Left ventricle myocardium inferior (tissue), 1 donor: ENCODE data around the gene HYI. TPM values are rescaled to one million over a fixed set of nuclear protein-coding genes. Genes with fewer than 3 reads are reported as not detected.

Experiments
- DNase-seq: peaks from one replicate; pipeline ENCODE4 v3.0.0-alpha.2; 2020
- H3K27ac ChIP-seq: fragments of 200-600 bp; replicated peaks from 2 replicates; pipeline ENCODE4 v1.8.0; 2021
- H3K27me3 ChIP-seq: fragments of 200-600 bp; 2 replicates; pipeline ENCODE4 v1.8.0; 2021; ENCODE audit warnings: low read depth
- H3K36me3 ChIP-seq: fragments of 200-600 bp; 2 replicates; pipeline ENCODE4 v1.8.0; 2021
- H3K4me1 ChIP-seq: fragments of 200-600 bp; 2 replicates; pipeline ENCODE4 v1.8.0; 2021
- H3K4me3 ChIP-seq: fragments of 200-600 bp; 2 replicates; pipeline ENCODE4 v1.8.0; 2021; ENCODE audit warnings: mild to moderate bottlenecking, moderate library complexity
- H3K9me3 ChIP-seq: fragments of 200-600 bp; replicated peaks from 2 replicates; pipeline ENCODE4 v1.8.0; 2021
- intact Hi-C: fragments of 100-400 bp; cut with micrococcal nuclease; formaldehyde crosslinking; loops from one replicate; pipeline ENCODE4 v1.11.0; 2022
- total RNA-seq: library from RNA; stranded (reverse); fragmentation: NEBNext Ultra II Directional; extraction: Animal tissue kit (Norgen Biotek cat#: 25700); gene quantifications from one replicate; pipeline ENCODE4 v1.2.1, GENCODE V29; 2021
- TF ChIP-seq, protein P1 (sequence below): fragments of 200-600 bp; IDR thresholded peaks from 2 replicates; pipeline ENCODE4 v1.8.0; 2021; ENCODE audit warnings: antibody characterized with exemption, mild to moderate bottlenecking, borderline replicate concordance
- donor health status: DM: no; HTN: yes; CAD: no; lungs with severe emphysema.

Gene HYI
- total RNA-seq, 1 donor from 2014 or later = 22.8 TPM

DNA sequence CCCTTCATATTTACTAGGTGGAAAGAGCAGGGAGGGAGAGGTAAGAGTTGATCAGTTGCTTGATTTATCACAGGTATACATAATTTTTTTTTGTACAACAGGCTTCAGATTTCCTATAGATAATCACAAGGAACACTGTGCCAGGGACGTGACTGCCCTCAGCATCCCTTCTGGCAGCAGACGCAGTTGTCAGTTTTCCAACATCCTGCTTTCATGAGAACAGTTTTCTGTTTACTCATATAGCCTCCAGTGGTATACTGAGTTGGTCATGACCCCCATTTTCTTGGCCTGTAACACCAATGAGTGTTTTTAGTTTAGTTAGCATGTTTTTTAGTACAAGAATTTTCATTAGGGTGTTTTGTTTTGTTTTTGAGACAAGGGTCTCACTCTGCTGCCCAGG lies 39.1 kb upstream of the HYI start:
- no peaks in the 10 kb centered on the region for H3K4me1 ChIP-seq
- TF ChIP-seq, protein P1, sequence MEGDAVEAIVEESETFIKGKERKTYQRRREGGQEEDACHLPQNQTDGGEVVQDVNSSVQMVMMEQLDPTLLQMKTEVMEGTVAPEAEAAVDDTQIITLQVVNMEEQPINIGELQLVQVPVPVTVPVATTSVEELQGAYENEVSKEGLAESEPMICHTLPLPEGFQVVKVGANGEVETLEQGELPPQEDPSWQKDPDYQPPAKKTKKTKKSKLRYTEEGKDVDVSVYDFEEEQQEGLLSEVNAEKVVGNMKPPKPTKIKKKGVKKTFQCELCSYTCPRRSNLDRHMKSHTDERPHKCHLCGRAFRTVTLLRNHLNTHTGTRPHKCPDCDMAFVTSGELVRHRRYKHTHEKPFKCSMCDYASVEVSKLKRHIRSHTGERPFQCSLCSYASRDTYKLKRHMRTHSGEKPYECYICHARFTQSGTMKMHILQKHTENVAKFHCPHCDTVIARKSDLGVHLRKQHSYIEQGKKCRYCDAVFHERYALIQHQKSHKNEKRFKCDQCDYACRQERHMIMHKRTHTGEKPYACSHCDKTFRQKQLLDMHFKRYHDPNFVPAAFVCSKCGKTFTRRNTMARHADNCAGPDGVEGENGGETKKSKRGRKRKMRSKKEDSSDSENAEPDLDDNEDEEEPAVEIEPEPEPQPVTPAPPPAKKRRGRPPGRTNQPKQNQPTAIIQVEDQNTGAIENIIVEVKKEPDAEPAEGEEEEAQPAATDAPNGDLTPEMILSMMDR = no peak
- DNase-seq = no peak
- H3K27me3 ChIP-seq = no peaks in the 10 kb centered on the region
- no peaks in the 10 kb centered on the region for H3K36me3 ChIP-seq
- no peak overlapping the region for H3K27ac ChIP-seq
- intact Hi-C loops = no loop called here
- H3K4me3 ChIP-seq = no peak overlapping the region
- peaks cover 44% of the 10 kb centered on the region for H3K9me3 ChIP-seq

DNA sequence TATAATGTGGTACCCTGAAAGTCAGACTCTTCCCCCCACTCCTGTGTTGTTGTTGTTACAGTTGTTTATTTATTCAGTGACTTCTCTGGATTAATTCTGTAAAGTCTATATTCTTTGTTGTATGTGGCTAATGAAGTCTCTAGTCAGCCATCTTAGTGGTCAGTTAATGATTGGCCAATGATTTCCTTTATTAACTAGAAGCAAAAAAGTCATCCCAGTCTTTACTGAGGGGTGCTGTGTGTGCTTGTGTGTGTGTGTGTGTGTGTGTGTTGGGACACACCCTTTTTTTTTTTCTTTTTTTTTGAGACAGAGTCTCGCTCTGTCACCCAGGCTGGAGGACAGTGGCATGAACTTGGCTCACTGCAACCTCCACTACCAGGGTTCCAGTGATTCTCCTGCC lies 37.3 kb upstream of the HYI start:
- DNase-seq = no peak
- Histone ChIP-seq H3K36me3 (no peaks in the 10 kb centered on the region), H3K4me3 (no peak overlapping the region), H3K27ac (no peak overlapping the region), H3K9me3 (peaks cover 53% of the 10 kb centered on the region), H3K27me3 (no peaks in the 10 kb centered on the region), H3K4me1 (no peaks in the 10 kb centered on the region)
- intact Hi-C loops = no loop called here
- TF ChIP-seq, protein P1 = no peak

DNA sequence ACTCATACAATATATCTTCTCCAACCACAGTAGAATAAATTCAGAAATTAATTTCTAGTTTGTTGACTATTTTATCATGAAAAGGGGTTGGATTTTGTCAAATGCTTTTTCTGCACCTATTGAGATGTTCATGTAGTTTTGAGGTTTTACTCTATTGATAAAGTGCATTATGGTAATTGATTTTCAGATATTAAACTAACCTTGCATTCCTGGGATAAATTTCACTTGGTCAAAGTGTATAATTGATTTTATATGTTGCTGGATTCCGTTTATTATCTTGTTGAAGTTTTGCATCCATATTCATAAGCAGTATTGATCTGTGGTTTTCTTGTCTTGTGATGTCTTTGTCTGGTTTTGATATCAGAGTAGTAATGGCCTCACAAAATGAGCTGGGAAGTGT lies 34.4 kb upstream of the HYI start:
- H3K27ac ChIP-seq = no peak overlapping the region
- TF ChIP-seq, protein P1 = no peak
- intact Hi-C loops = no loop called here
- DNase-seq = no peak
- H3K27me3 ChIP-seq = no peaks in the 10 kb centered on the region
- no peak overlapping the region for H3K4me3 ChIP-seq
- no peaks in the 10 kb centered on the region for H3K36me3 ChIP-seq
- H3K9me3 ChIP-seq = peaks cover 53% of the 10 kb centered on the region
- no peaks in the 10 kb centered on the region for H3K4me1 ChIP-seq

DNA sequence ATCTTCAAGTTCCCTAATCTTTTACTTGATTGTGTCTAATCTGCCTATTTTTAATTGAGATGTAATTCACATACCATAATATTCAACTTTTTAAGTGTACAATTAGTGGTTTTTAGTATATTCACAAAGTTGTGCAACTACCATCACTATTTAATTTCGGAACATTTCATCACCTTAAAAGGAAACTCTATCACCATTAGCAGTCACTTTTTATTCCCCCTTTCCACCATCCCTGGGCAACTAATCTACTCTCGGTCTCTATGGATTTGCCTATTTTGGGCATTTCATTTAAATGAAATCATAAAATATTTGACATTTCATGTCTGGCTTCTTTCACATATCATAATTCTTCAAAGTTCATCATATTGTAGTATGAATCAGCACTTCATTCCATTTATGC lies 30.6 kb upstream of the HYI start:
- Histone ChIP-seq H3K4me3 (no peak overlapping the region), H3K9me3 (peaks cover 25% of the 10 kb centered on the region), H3K27ac (no peak overlapping the region), H3K4me1 (no peaks in the 10 kb centered on the region), H3K36me3 (no peaks in the 10 kb centered on the region), H3K27me3 (no peaks in the 10 kb centered on the region)
- no peak for DNase-seq
- TF ChIP-seq, protein P1 = no peak
- intact Hi-C loops = no loop called here

DNA sequence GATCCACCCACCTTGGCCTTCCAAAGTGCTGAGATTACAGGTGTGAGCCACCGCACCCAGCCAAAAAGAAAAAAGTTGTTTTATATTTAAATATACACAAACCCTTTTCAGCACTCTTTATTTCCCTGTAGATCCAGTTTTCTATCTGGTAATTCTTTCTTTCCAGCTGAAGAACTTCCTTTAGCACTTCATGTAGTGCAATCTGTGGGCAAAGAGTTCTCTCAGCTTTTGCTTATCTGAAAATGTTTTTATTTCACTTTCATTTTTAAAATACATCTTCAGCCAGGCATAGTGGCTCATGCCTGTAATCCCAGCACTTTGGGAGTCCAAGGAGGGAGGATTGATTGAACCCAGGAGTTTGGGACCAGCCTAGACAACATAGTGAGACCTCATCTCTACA lies 28.5 kb upstream of the HYI start:
- H3K9me3 ChIP-seq = peaks cover 4% of the 10 kb centered on the region
- H3K4me1 ChIP-seq = no peaks in the 10 kb centered on the region
- intact Hi-C loops = no loop called here
- no peaks in the 10 kb centered on the region for H3K36me3 ChIP-seq
- no peak overlapping the region for H3K27ac ChIP-seq
- H3K27me3 ChIP-seq = no peaks in the 10 kb centered on the region
- TF ChIP-seq, protein P1 = no peak
- no peak overlapping the region for H3K4me3 ChIP-seq
- no peak for DNase-seq

DNA sequence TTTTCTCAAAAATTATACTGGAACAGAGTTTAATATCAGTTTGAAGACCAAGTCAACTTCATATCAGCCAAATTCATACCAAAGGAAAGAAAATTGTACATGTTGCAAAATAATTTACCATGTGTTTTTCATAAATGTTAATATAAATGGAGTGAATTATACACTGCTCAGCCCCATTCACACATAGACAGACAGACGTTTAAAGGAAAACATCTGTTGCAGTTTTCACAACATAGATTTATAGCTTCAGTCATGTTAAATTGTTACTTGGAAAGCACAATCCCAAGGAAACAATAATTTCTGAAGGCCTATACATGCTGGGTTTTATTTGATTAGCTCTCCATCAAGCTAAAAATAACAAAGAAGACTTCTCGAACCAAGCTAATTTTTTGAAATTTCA lies 27.8 kb upstream of the HYI start:
- H3K27me3 ChIP-seq = no peaks in the 10 kb centered on the region
- H3K4me1 ChIP-seq = no peaks in the 10 kb centered on the region
- no peaks in the 10 kb centered on the region for H3K9me3 ChIP-seq
- TF ChIP-seq, protein P1 = no peak
- intact Hi-C loops = no loop called here
- no peak overlapping the region for H3K27ac ChIP-seq
- no peak overlapping the region for H3K4me3 ChIP-seq
- no peak for DNase-seq
- H3K36me3 ChIP-seq = no peaks in the 10 kb centered on the region
